GM19468 (cell line): ENCODE data around the gene XAGE2.
"Not testable (repeated sequence)": the region's sequence is repeated elsewhere in the genome, so short reads cannot be mapped to it uniquely, and the experiment has no call there.

ENCODE experiments used
- ATAC-seq: cut with Tn5 transposase; IDR thresholded peaks from one replicate; pipeline ENCODE4 v1.9.1; 2021; ENCODE audit warnings: mild to moderate bottlenecking, moderate library complexity, moderate number of reproducible peaks; ENCODE audit not compliant: unreplicated experiment; ENCODE audit errors: extremely low read depth

XAGE2 gene, protein sequence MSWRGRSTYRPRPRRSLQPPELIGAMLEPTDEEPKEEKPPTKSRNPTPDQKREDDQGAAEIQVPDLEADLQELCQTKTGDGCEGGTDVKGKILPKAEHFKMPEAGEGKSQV

DNA sequence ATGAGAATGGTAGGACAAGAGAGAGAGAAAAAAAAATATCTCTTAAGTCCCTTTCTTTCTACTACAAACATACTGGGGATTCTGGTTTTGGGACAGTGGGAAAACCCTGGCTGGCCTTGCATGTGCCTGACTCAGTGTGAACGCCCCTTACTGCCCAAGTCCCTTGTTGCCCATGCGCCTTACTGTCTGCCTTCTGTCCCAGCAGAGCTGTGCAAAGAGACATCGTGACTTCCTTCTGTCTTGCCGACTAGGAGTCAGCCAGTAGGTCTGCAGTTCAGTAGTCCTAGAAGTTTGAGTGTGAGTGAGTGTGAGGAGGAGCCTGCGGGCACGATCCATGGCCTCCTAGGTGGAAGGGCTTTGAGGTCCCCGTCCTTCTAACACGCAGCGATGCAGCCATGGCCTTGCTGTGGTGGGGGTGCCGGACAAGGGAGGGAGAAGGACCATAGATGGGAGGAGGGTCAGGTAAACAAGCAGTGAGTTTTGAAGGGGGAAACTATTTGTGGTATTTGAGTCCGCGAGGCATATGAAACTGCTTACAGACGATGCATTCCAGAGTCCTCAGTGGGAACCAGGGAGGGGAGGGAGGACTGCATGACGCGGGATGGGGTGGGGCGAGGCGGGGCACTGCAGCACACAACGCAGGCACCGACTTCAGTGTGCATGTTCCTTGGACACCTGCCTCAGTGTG, at the start of gene XAGE2:
TSS of gene XAGE2 (plus strand) at position 654 of the 688 bp plus-strand sequence. CDS start 994 bp downstream, outside the sequence.
- ATAC-seq: no peak

DNA sequence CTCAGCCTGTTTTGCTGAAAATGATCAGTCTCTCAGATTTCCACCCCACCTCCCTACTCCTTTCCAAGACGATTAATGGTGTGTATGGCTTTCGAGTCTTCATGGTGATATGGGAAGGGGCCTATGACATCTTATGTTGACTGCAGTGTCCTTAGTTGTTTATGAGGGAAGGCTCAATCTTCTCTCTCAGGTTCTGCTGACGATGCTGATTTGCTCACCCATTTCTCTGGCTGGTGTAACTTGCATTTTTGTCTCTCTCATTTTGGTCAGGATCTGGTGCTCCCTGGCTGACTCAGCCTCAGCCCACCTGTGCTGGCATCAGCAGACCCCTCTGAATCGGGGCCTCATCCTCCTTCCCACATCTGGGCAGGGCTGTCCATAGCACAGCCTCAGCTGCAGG, 31.4 kb upstream of the XAGE2 start:
- ATAC-seq: no peak

DNA sequence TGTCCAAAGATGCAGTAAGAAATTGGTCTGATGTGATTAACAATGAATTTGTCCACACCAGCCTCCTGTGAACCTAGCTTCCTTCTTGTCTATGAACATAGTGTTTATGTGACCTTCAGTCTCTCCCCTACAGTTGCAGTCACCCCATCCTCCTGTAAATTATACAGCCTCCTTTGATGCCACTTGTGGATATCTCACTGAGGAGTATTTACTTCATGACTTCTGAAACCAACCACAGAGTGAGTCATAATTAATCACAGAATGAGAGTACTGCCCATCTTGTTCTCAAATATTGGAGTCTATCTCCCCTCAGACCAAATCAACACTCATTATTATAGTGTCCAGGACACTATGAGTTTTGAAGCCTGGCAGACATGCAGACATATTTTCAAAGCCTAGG, 27.3 kb upstream of the XAGE2 start:
- ATAC-seq: no peak

DNA sequence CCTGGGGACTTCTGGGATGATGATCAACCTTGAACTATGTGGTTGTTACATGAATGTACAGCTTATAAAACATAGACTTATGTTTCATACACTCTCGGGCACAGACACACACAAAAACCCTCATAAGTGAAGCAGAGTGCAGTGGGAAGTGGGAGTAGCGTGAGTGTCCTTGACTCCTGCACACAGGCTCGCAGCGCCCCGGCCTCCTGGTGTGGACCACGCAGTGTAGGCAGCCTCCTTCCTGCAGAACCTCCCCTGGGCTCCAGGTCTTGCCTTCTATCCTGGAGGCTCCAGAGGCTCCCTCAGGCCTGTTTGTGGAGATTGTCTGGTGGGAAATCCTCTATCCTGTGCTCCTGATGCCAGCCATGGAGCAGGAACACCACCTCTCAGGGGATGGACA, 25.7 kb upstream of the XAGE2 start:
- not testable (repeated sequence) for ATAC-seq

DNA sequence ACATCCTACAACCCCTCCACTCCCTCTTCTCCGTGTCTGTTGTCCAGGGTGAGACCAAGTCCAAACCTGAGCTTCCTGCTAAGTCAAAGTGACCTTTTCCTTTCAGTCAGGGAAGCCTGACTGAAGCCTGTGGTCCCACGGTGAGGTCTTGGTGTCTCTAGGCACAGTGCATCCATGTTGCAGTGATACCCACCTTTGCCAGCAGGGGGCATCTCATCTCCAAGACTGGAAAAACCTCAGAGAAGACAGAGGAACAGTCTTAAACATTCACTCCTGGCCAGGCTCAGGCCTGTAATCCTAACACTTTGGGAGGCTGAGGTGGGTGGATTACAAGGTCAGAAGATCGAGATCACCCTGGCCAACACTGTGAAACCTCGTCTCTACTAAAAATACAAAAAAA, 23.4 kb upstream of the XAGE2 start:
- not testable (repeated sequence) for ATAC-seq

DNA sequence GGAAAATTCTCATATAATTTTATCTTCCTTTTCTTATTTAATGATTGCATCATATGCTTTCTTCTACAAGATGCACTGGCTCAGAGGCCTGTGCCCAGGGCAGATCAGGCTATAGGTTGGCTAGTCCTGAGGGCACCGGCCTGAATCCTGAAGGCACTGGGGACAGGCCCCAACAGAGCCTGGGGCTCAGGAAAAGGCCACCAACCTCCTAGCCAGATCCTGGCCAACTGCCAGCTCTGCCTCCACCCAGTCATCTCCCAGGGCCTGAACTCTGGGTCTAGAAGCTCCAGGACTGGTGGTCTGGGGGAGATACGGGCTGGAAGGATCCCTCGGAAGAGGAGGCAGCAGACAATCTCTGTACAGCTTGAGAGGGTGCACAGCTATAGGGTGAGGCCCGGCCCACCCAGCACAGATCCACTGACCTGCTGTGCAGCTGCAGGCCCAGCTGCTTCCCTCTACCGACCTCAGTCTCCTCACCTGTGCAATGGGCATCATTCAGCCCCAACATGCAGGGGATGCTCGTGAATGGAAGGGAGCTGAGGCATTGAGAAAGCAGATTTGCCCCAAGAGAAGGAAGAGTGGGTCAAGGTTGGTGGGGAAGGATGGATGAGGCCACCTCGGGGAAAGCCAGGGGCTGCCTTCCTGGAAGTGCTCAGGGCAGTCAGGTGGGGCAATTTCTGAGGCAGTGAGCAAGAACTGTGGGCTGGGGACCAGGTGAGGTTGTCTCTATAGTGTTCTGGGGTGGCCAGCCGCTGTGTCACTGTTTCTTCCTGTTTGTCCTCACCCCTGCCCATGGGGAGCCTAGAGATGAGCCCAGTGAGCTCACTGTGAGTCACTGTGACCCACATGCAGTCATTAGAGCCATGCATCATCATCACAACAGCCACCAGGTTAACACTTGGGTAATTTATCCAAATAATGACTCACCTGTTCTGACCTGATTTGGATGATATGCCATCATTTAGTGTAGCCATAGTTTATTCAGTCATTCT, 22.4 kb upstream of the XAGE2 start:
- no peak for ATAC-seq

DNA sequence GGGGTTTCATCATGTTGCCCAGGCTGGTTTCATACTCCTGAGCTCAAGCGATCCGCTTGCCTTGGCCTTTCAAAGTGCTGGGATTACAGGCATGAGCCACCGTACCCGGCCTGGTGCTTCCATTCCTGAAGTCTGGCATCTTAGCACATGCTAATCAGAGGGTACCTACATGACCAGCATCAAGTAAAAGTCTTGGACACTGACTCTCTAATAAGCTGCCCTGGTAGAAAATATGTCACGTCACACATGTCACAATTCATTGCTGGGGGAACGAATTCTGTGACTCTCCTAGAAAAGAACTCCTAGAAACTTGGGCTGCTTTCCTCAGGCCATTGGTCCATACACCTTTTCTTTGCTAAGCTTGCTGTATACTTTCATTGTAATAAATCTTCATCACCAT, 19.1 kb upstream of the XAGE2 start:
- no peak for ATAC-seq

DNA sequence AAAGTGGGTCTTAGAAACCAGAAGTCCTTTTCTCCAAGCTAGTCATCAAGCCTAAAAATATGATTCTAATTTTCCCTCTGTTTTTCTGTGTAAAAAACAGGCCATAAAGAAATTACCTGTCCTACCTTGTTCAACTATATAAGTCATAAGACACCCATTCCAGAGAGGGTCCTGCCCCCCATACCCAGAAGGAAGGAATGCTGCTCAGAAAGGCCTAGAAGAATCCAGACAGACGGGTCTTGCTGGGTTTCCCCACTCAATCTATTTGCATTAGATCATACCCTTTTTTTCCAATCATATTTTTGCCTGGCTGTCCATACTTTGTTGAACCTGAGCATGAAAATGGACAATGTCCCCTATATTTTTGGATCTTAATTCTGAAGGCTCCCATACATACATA, 16.3 kb upstream of the XAGE2 start:
- ATAC-seq: no peak

DNA sequence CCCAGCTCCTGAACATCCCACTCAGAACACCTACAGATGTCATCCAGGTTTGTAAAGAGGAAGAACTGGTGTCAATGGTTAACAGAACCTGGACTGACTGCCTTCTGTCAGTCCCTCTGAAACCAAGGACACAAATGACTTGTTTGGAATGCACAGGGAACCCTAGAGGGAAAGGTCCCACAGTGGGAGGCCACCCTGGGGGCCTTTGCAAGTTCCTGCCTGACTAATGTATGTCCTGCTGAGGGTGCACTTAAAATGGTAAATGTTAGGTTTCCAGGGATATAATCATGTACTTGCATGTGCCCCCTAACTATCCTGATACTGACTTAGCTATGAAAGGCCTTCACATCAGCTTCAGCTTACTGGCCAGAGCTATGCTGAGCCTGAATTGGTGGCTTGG, 15.0 kb upstream of the XAGE2 start:
- no peak for ATAC-seq

DNA sequence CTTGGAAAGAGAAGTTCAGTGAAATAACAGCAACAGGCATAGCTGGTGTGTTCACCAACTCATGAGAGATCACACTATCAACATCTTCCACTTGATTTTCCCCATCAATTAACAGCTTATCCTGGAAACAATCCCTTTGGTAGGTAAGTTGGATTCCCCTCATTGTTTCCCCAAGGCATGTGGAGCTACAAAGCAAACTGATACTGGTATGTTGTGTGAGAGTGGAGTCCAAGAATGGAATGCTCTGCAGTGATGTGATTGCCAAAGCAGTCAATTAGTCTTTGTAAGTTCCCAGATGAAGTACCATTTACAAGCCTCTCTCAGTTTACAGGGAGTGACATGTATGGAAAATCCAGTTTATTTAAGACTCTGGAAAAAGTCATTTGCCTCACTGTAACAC, 13.7 kb upstream of the XAGE2 start:
- no peak for ATAC-seq

DNA sequence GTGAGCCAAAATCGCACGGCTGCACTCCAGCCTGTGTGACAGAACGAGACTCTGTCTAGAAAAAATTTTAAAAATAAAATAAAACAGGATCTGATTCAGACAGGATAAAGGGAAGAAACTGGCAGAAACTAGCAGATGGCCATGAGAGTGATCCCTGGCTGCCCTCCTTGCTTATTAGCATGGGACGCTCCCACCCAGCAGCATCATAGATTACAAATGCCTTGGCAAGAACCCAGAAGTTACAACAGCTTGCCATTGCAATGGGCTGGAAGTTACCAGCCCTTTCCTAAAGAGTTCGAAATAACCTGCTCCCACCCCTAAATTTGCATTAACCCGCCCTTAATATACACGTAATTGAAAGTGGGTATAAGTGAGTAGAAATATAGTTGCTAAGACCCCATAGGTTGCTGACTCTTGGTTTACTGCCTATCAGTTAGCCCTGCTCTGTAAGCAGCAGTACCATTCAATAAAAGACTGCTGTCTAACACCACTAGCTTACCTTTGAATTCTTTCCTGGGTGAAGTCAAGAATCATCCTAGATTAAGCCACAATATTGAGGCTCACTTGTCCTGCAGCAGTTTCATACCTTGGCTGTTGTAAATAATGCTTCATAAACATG, 9.1 kb upstream of the XAGE2 start:
- ATAC-seq: no peak

DNA sequence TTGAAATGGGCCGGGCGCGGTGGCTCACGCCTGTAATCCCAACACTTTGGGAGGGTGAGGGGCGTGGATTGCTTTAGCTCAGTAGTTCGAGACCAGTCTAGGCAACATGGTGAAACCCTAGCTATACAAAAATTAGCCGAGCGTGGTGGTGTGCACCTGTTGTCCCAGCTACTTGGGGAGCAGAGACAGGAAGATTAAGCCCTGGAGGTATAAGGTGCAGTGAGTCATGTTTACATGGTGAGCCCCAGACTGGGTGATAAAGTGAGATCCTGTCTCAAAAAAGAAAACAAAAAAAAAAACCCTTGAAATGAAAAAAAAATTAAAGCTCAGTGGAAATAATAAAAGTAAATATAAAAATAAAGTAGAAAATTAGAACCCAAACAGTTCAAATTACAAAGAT, 6.9 kb upstream of the XAGE2 start:
- ATAC-seq: no peak

DNA sequence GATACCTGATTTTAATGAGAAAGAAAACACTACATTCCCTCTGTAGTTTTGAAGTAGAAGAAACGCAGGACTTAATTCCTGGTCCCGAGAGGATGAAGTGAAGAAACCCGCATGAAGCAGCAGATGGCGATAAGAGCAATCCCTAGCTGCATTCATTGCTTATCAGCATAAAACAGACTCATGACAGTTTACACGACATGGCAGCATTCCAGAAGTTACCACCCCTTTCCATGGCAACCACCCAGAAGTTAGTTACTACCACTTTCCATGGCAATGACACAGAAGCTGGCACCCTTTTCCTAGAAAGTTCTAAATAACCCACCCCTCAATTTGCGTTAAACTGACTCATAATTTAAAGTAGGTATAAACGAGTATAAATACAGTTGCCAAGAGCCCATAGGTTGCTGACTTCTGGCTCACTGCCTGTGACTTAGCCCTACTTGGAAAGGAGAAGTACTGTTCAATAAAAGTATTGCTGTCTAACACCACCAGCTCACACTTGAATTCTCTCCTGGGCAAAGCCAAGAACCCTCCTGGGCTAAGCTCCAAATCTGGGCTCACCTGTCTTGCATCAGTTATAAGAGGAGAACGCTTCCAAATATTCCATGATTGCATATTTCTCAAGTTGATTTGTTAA, 5.5 kb upstream of the XAGE2 start:
- ATAC-seq: no peak

DNA sequence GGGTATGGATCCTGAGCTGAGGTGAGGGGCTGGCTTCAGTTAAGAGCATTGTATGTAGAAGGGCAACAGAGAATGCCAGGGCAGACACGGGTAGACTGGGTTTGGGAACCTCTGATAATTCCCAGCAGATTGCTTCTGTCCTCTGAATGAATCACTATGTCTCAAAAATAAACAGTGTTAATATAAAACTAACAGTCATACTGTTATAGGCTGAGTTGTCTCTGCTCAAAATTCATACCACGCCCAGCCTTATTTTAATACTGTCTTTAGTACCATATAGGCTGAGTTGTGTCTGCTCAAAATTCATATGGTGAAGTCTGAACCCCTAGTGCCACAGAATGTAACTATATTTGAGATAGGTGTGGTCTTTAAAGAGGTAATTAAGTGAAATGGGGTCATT, 10.0 kb downstream of the XAGE2 start:
- ATAC-seq: no peak

DNA sequence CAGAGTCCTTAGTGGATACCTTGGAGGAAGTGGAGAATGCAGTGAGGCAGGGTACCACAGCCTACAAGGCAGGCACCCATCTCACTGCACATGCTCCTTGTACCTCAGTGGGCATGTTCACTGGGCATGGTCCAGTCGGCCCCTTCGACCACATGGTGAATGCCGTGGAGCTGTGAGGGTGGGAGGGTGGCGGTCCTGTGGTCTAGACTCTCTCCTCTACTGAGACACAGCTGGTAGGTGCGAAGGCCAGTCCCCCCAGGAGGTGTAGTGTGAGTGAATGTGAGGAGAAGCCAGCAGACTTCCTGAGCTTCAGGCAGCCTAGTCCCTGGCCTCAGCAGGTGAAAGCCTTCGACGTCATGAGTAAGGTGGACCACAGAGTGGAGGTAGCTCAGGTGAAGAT, 12.2 kb downstream of the XAGE2 start:
- no peak for ATAC-seq

DNA sequence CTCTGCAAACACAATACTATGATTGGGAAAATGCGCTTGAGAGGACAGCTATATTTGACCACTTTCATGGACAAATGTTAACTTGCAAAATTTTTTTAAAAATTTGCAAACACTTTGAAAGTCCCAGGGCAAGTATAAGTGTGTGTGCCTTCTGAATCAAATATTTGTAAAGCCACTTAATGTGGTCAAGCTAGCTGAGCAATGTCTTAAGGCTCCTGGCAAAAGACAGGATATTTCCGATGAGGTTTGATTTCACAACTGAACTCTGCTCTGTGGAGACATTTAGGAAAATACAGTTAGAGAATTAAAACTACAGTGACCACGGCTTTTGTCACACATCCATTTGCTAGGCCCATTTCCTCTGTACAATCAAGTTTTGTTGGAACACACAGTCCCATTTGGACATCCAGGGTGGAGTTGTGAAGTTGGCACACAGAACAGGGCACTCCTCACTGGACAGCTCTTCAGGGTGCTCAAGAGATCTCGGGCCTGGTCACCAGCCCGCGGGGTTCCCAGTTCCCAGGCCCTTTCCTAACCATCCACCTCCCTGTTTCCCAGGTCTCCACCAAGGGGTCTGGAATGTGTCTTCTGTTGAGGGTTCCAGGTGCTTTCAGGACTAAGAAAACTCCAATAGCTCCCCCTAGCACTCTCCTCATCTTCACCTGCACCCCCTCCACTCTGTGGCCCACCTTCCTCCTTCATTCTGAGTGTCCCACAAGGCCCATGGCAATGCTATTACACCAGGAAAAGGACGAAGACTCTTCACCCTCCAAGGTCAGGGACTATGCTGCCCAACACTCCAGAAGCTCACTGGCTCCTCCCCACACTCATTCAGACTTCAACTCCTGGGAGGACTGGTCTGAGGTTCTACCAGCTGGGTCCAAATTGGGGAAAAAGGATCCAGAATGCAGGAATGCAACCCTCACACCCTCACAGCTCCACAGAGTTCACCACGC, 41.9 kb downstream of the XAGE2 start:
- ATAC-seq: no peak

DNA sequence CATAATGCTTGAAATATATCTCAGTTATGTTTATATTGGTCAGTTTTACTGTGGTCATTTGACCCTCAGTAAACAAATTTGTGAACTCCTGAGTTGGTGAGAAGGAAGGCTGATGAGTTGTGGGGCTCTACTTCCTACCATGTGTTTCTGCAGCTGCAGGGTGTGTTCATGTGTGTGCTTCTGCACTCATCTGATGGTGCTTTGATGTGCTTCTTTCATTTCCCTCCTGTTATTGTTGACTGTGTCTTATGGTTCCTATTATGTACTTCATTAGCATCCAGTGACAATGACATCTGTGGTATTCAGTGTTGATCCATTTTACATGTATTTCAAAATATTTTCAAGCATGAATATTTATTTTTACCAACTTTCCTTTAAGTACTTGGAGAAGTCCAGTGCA, 46.5 kb downstream of the XAGE2 start:
- ATAC-seq: no peak

DNA sequence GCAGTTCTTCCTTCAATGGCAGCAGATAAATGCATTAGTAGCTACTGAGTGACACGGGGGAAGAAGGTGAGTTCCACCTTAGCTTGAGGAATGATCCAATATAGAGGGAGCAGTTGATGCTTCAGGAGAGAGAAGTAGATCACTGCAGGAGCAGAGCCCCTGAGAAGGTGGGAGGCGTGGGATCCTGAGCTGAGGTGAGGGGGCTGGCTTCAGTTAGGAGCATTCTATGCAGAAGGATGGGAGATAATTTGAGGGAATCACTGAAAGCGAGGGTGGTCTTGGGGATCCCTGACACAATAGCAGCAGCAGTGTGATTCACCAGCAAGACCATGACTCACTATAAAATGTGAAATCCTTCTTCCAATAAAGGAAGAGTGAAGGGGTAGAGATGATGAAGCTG, 48.0 kb downstream of the XAGE2 start:
- no peak for ATAC-seq

DNA sequence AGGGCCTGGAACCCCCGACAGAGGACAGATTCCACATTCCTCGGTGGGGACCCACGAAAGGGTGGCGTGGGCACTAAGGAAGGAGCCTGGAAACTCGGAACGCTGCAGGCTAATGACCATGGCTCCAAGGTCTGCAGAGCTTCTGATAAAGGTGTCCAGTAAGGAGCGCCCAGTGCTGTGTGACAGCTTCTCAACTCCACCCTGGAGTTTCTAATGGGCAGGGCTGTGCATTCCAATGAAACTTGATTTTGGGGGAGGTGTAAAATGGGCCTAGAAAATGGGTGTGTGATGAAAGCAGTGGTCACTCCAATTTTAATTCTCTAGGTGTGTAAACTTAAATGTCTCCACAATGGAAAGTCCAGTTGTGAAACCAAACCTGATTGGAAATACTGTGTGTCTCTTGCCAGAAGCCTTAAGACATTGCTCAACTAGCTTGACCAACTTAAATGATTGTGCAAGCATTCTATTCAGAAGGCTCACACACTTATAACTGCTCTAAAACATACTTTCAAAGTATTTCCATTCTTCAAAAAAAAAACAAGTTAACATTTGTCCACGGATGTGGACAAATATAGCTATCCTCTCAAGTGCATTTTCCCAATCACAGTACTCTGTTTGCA, 52.1 kb downstream of the XAGE2 start:
- ATAC-seq: no peak
